H1 (cell line): ENCODE measurements around the gene CCR2. TPM values are rescaled to one million over a fixed set of nuclear protein-coding genes. Genes with fewer than 3 reads are reported as not detected.

ENCODE experiments used
- CTCF ChIA-PET: fragments of 300-600 bp; sonication (Branson Sonifier 250); formaldehyde crosslinking; loops from one replicate; lab custom pipeline; 2021; ENCODE audit not compliant: partially characterized antibody; lab: Charles Lee
- POLR2A ChIA-PET: fragments of 300-600 bp; sonication (Branson Sonifier 250); formaldehyde crosslinking; loops from one replicate; lab custom pipeline; 2021; ENCODE audit warnings: inconsistent platforms; ENCODE audit not compliant: partially characterized antibody; lab: Charles Lee
- DNase-seq, 2 experiments: peaks; one replicate each; pipeline versions ENCODE4 v3.0.0 to v3.0.0-alpha.2; 2010 to 2022; ENCODE audit warnings: low spot score in 2 of 2, low read depth in 1 of 2, mixed read lengths in 1 of 2
- FAIRE-seq: peaks from 2 replicates; lab custom pipeline; 2011; peaks lifted over from hg19 to GRCh38; lab: Jason Lieb, UNC
- H2AFZ ChIP-seq: 2 replicates; pipeline ENCODE4 v1.8.1; 2012; ENCODE audit warnings: low read length, inconsistent platforms
- H2AK5ac ChIP-seq: 2 replicates; pipeline ENCODE4 v1.6.1; 2013; ENCODE audit warnings: low read depth, low read length
- H2BK120ac ChIP-seq: replicated peaks from 2 replicates; pipeline ENCODE3; 2013; ENCODE audit warnings: low read depth, low read length, inconsistent platforms
- H2BK12ac ChIP-seq: 2 replicates; pipeline ENCODE4 v1.6.1; 2013; ENCODE audit warnings: low read depth, low read length
- H2BK15ac ChIP-seq: 2 replicates; pipeline ENCODE4 v1.6.1; 2013; ENCODE audit warnings: low read length
- H2BK20ac ChIP-seq: 2 replicates; pipeline ENCODE4 v1.6.1; 2013; ENCODE audit warnings: low read length
- H2BK5ac ChIP-seq: 2 replicates; pipeline ENCODE4 v1.6.1; 2013; ENCODE audit warnings: low read depth, low read length
- H3K14ac ChIP-seq: 2 replicates; pipeline ENCODE4 v1.6.1; 2013; ENCODE audit warnings: inconsistent platforms; ENCODE audit not compliant: insufficient read length
- H3K18ac ChIP-seq: 2 replicates; pipeline ENCODE4 v1.6.1; 2013; ENCODE audit warnings: low read length; ENCODE audit errors: extremely low read depth
- H3K23ac ChIP-seq: 2 replicates; pipeline ENCODE4 v1.6.1; 2013; ENCODE audit warnings: inconsistent platforms; ENCODE audit not compliant: insufficient read length
- H3K23me2 ChIP-seq: 2 replicates; pipeline ENCODE4 v1.6.1; 2013; ENCODE audit warnings: low read depth, low read length
- H3K27ac ChIP-seq: 2 replicates; pipeline ENCODE4 v1.6.1; 2011; ENCODE audit warnings: low read depth, low read length, inconsistent platforms
- H3K27me3 ChIP-seq, 4 experiments: replicated peaks in 1 of 4; 1 replicate in 1 of 4; 2 replicates in 3 of 4; pipeline versions ENCODE4 v1.6.1 to v1.8.1; 2011 to 2013; ENCODE audit warnings: low read length in 3 of 4, mild to moderate bottlenecking in 3 of 4, inconsistent platforms in 2 of 4, mixed read lengths in 2 of 4, moderate library complexity in 1 of 4; ENCODE audit not compliant: control insufficient read depth in 3 of 4, insufficient read depth in 3 of 4; ENCODE audit errors: extremely low read depth in 1 of 4
- H3K36me3 ChIP-seq, 4 experiments: 2 replicates each; pipeline versions ENCODE4 v1.6.1 to v1.8.1; 2011 to 2013; ENCODE audit warnings: mild to moderate bottlenecking in 4 of 4, low read length in 3 of 4, moderate library complexity in 2 of 4, control low read depth in 1 of 4, inconsistent platforms in 1 of 4; ENCODE audit not compliant: insufficient read depth in 4 of 4, control insufficient read depth in 2 of 4
- H3K4ac ChIP-seq: replicated peaks from 2 replicates; pipeline ENCODE3; 2013; ENCODE audit warnings: low read length, low read depth, mixed read lengths, inconsistent platforms; ENCODE audit not compliant: insufficient read length
- H3K4me1 ChIP-seq, 4 experiments: replicated peaks in 1 of 4; 1 replicate in 1 of 4; 2 replicates in 3 of 4; pipeline versions ENCODE4 v1.6.1 to v1.8.1; 2011 to 2013; ENCODE audit warnings: low read length in 3 of 4, inconsistent platforms in 2 of 4, mixed read lengths in 1 of 4; ENCODE audit not compliant: insufficient read depth in 4 of 4, control insufficient read depth in 3 of 4
- H3K4me2 ChIP-seq, 2 experiments: 2 replicates each; pipeline versions ENCODE4 v1.6.1 to v1.8.1; 2011 to 2013; ENCODE audit warnings: low read depth in 2 of 2, low read length in 2 of 2, control low read depth in 1 of 2, inconsistent platforms in 1 of 2, mild to moderate bottlenecking in 1 of 2; ENCODE audit not compliant: insufficient read depth in 1 of 2
- H3K4me3 ChIP-seq, 4 experiments: fragments of 200-600, 300-600 bp in 1 of 4; sonication (generic), shearing (Covaris generic), sonication (Bioruptor Twin) in 1 of 4; 2 replicates each; pipeline versions ENCODE4 v1.5.1 to v1.8.1; 2011 to 2016; ENCODE audit warnings: low read length in 4 of 4, low read depth in 3 of 4, control low read depth in 2 of 4, inconsistent platforms in 2 of 4, mild to moderate bottlenecking in 2 of 4, mixed read lengths in 1 of 4, moderate library complexity in 1 of 4; ENCODE audit not compliant: insufficient read depth in 2 of 4; ENCODE audit errors: extremely low read depth in 1 of 4
- H3K56ac ChIP-seq: replicated peaks from 2 replicates; pipeline ENCODE3; 2013; ENCODE audit warnings: low read depth, mild to moderate bottlenecking, mixed read lengths, low read length, inconsistent platforms; ENCODE audit not compliant: insufficient read length
- H3K79me1 ChIP-seq: 2 replicates; pipeline ENCODE4 v1.6.1; 2013; ENCODE audit warnings: low read depth, low read length, control low read depth
- H3K79me2 ChIP-seq, 2 experiments: 2 replicates each; pipeline versions ENCODE4 v1.6.1 to v1.8.1; 2012 to 2013; ENCODE audit warnings: low read length in 2 of 2, mild to moderate bottlenecking in 2 of 2, inconsistent platforms in 1 of 2; ENCODE audit not compliant: insufficient read depth in 2 of 2, control insufficient read depth in 1 of 2
- H3K9ac ChIP-seq, 4 experiments: replicated peaks in 1 of 4; 1 replicate in 1 of 4; 2 replicates in 3 of 4; pipeline versions ENCODE4 v1.6.1 to v1.8.1; 2011 to 2013; ENCODE audit warnings: low read depth in 3 of 4, low read length in 3 of 4, control low read depth in 2 of 4, mild to moderate bottlenecking in 2 of 4, moderate library complexity in 2 of 4, inconsistent platforms in 1 of 4; ENCODE audit errors: extremely low read depth in 1 of 4
- H3K9me3 ChIP-seq, 2 experiments: 2 replicates each; pipeline versions ENCODE4 v1.6.1 to v1.8.1; 2012 to 2013; ENCODE audit warnings: mild to moderate bottlenecking in 2 of 2, moderate library complexity in 2 of 2, control low read depth in 1 of 2, inconsistent platforms in 1 of 2, low read depth in 1 of 2, low read length in 1 of 2, mixed read lengths in 1 of 2; ENCODE audit not compliant: insufficient read depth in 2 of 2
- H4K20me1 ChIP-seq, 2 experiments: replicated peaks in 1 of 2; 2 replicates each; pipeline versions ENCODE3 to v1.8.1; 2011 to 2013; ENCODE audit warnings: inconsistent platforms in 2 of 2, low read length in 2 of 2, mild to moderate bottlenecking in 1 of 2; ENCODE audit not compliant: insufficient read depth in 2 of 2, control insufficient read depth in 1 of 2
- H4K5ac ChIP-seq: 2 replicates; pipeline ENCODE4 v1.6.1; 2013; ENCODE audit warnings: low read length, low read depth, mixed read lengths, inconsistent platforms; ENCODE audit not compliant: insufficient read length
- H4K8ac ChIP-seq: 2 replicates; pipeline ENCODE4 v1.8.0; 2013; ENCODE audit warnings: mild to moderate bottlenecking, moderate library complexity, low read length, inconsistent platforms; ENCODE audit not compliant: insufficient read depth; ENCODE audit errors: extremely low read depth
- H4K91ac ChIP-seq: replicated peaks from 2 replicates; pipeline ENCODE3; 2013; ENCODE audit warnings: low read length, mixed read lengths, inconsistent platforms; ENCODE audit not compliant: insufficient read length
- CHD2 ChIP-seq: IDR thresholded peaks from 2 replicates; pipeline ENCODE4 v1.6.1; 2012; ENCODE audit warnings: low read length, improper control_type of control experiment
- NRF1 ChIP-seq: IDR thresholded peaks from 2 replicates; pipeline ENCODE4 v1.6.1; 2011; ENCODE audit warnings: mild to moderate bottlenecking, low read depth, low read length, improper control_type of control experiment
- SRF ChIP-seq: IDR thresholded peaks from 2 replicates; pipeline ENCODE4 v1.6.1; 2011; ENCODE audit warnings: mild to moderate bottlenecking, low read depth, low read length, moderate library complexity
- TBP ChIP-seq: IDR thresholded peaks from 2 replicates; pipeline ENCODE4 v1.6.1; 2011; ENCODE audit warnings: low read depth, low read length, improper control_type of control experiment
- WGBS, 2 experiments: shearing (Covaris generic) in 1 of 2; methylation state at CpG; one replicate each; pipeline versions ENCODE4 v1.1.6 to v1.1.7; 2013 to 2015; ENCODE audit warnings: low lambda C conversion rate in 2 of 2, mixed read lengths in 2 of 2, inconsistent platforms in 1 of 2, low coverage in 1 of 2, missing lambda C conversion rate in 1 of 2; ENCODE audit not compliant: insufficient replicate concordance in 2 of 2, insufficient coverage in 1 of 2, insufficient read length in 1 of 2; ENCODE audit errors: extremely low coverage in 1 of 2, missing lambda C conversion rate in 1 of 2; 5-methylcytosine and 5-hydroxymethylcytosine counted together
- long read RNA-seq, 2 experiments: library from RNA in 1 of 2; library from capped mRNA in 1 of 2; stranded (forward); transcript quantifications; one replicate each; pipeline ENCODE4 v2.0.0, GENCODE V29; 2021; ENCODE audit warnings: inconsistent platforms in 1 of 2
- polyA minus RNA-seq, 3 experiments: library from RNA; depleted of rRNA, polyadenylated mRNA; stranded (reverse); fragments of >200 nt; gene quantifications; 1 replicate in 2 of 3; 2 replicates in 1 of 3; pipeline ENCODE4 v1.2.3, GENCODE V29; 2011
- polyA plus RNA-seq, 7 experiments: library from polyadenylated mRNA; depleted of rRNA in 3 of 7; stranded (reverse) in 5 of 7; unstranded in 2 of 7; fragments of >200 nt in 5 of 7; fragments of 200-250 nt in 2 of 7; gene quantifications; 1 replicate in 5 of 7; 2 replicates in 1 of 7; 4 replicates in 1 of 7; pipeline versions ENCODE4 v1.2.1 to v1.2.3, GENCODE V29; 2011 to 2013; ENCODE audit warnings: missing spikeins in 2 of 7, mixed read lengths in 2 of 7
- total RNA-seq: library from RNA; stranded (reverse); fragmentation: NEBNext Ultra II Directional; extraction: Animal tissue kit (Norgen Biotek cat#: 25700); gene quantifications from 2 replicates; pipeline ENCODE4 v1.2.1, GENCODE V29; 2021

CCR2 gene
- total RNA-seq: not detected in 2 replicates
- polyA plus RNA-seq (2011; rRNA removed): not detected in 2 replicates
- not detected for polyA plus RNA-seq (2011; cell fraction: cytosol; rRNA removed)
- polyA plus RNA-seq (2011; cell fraction: nucleus; rRNA removed): not detected
- not detected in 4 replicates for polyA plus RNA-seq (2012, experiment 1 of 2)
- polyA plus RNA-seq (2012, experiment 2 of 2): not detected
- not detected for polyA plus RNA-seq (2013, experiment 1 of 2)
- not detected for polyA plus RNA-seq (2013, experiment 2 of 2)
- not detected in 2 replicates for polyA minus RNA-seq (2011; rRNA and poly(A)+ RNA removed)
- polyA minus RNA-seq (2011; cell fraction: cytosol; rRNA and poly(A)+ RNA removed): not detected
- not detected for polyA minus RNA-seq (2011; cell fraction: nucleus; rRNA and poly(A)+ RNA removed)
- long read RNA-seq, experiment 1: 0 reads
- long read RNA-seq, experiment 2: 0 reads

DNA sequence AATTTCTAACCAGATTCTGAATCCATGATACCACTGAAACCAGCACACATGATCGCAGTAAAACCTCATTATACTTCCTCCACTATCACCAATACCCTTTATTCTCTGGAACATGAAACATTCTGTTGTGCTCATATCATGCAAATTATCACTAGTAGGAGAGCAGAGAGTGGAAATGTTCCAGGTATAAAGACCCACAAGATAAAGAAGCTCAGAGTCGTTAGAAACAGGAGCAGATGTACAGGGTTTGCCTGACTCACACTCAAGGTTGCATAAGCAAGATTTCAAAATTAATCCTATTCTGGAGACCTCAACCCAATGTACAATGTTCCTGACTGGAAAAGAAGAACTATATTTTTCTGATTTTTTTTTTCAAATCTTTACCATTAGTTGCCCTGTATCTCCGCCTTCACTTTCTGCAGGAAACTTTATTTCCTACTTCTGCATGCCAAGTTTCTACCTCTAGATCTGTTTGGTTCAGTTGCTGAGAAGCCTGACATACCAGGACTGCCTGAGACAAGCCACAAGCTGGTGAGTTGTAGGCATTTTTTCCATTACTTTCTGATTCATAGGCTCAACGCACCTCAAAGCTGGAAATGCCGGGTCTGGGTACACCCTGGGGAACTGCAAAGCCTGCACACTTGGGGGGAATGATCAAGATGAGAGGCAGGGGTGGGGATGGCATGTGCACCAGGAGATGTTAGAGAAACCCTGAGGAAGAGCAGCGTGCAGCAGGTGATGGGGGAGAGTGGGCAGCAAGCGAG, at the start of gene CCR2:
TSS of gene CCR2 (plus strand) at position 465 of the 764 bp plus-strand sequence. CDS start 3,417 bp downstream, outside the sequence.
- Histone ChIP-seq H3K9me3 (no peaks in the 10 kb centered on the region), H3K4me1 (no peaks in the 10 kb centered on the region; a peak in 1 of 7 replicates), H3K14ac (no peak within 1 kb of the TSS), H2BK20ac (no peak within 1 kb of the TSS), H3K36me3 (no peaks in the 10 kb centered on the region), H2BK5ac (no peak within 1 kb of the TSS), H4K8ac (no peak within 1 kb of the TSS), H2AK5ac (no peak within 1 kb of the TSS), H3K4me2 (no peak within 1 kb of the TSS), H3K27ac (no peak within 1 kb of the TSS), H2AFZ (no peak within 1 kb of the TSS), H4K5ac (no peak within 1 kb of the TSS), H4K20me1 (no peaks in the 10 kb centered on the region), H2BK120ac (no peak within 1 kb of the TSS), H4K91ac (no peak within 1 kb of the TSS), H3K23ac (no peak within 1 kb of the TSS), H3K9ac (no peak within 1 kb of the TSS), H3K18ac (no peak within 1 kb of the TSS), H3K4ac (no peak within 1 kb of the TSS), H3K4me3 (no peak within 1 kb of the TSS), H2BK15ac (no peak within 1 kb of the TSS), H3K79me2 (no peaks in the 10 kb centered on the region), H3K23me2 (no peaks in the 10 kb centered on the region), H3K56ac (no peak within 1 kb of the TSS), H3K27me3 (no peaks in the 10 kb centered on the region), H2BK12ac (no peak within 1 kb of the TSS), H3K79me1 (no peaks in the 10 kb centered on the region)
- FAIRE-seq: no peak
- ChIA-PET CTCF (interaction anchor here (1.0 to 1.4 kb wide), 3 partner anchors 13 to 88 kb away, joined by 4 to 5 read pairs (median 5); no protein-coding TSS in a partner anchor), POLR2A (no interaction called here)
- no peak for DNase-seq
- TF ChIP-seq TBP (no peak), CHD2 (no peak), NRF1 (no peak), SRF (no peak)
- WGBS, 2 experiments: 91% methylated on average over 7 of the region's 7 CpGs; no CpG with 5 or more reads in 1 of the 2 experiments
